ENCODE measurements around the gene GID8.

GRCh38 chr20:62979310-62979709 is 41.4 kb downstream of the GID8 start:
- TF ChIP-seq CTCF (IDR thresholded peaks at IDR 0.05): no peak
- no peak for TF ChIP-seq EZH2 (IDR thresholded peaks at IDR 0.05)
- no peak for TF ChIP-seq EZH2phosphoT487 (IDR thresholded peaks at IDR 0.05)

Measured in neural progenitor cell (in vitro differentiated cells).